ENCODE results near the gene SLC13A4. TPM values are rescaled to one million over a fixed set of nuclear protein-coding genes. Genes with fewer than 3 reads are reported as not detected.

SLC13A4 gene
- total RNA-seq, 2 experiments from 2014 or later = not detected

- DNase-seq (ENCODE audit: low spot score) = no peak
- H2AFZ ChIP-seq (ENCODE audit: low read length) = no peak overlapping the region
- no peak overlapping the region for H3K27ac ChIP-seq (ENCODE audit: low read depth, low read length, poor library complexity, severe bottlenecking)
- TF ChIP-seq EZH2phosphoT487 (IDR thresholded peaks at IDR 0.05; ENCODE audit: borderline replicate concordance, low read depth, low read length) (no peak), CTCF (conservative IDR thresholded peaks at IDR 0.05; ENCODE audit: low read length) (no peak)
- H4K20me1 ChIP-seq (ENCODE audit: insufficient read depth, low read length) = no peaks in the 10 kb centered on the region
- no peaks in the 10 kb centered on the region for H3K36me3 ChIP-seq (ENCODE audit: insufficient read depth, low read length)
- no peak overlapping the region for H3K4me2 ChIP-seq (ENCODE audit: low read length)
- no peaks in the 10 kb centered on the region for H3K9me2 ChIP-seq (ENCODE audit: insufficient read depth, low read length)
- H3K4me3 ChIP-seq (ENCODE audit: low read depth, low read length, poor library complexity, severe bottlenecking) = no peak overlapping the region
- H3K4me1 ChIP-seq (ENCODE audit: insufficient read depth, low read length, poor library complexity, severe bottlenecking) = no peaks in the 10 kb centered on the region
- no TSS peak for BruUV-seq (replicated peaks)
- POLR2A ChIA-PET = no interaction called here
- no peaks in the 10 kb centered on the region for H3K9me3 ChIP-seq (ENCODE audit: low read length)
- CTCF ChIA-PET (ENCODE audit: unreplicated experiment) = interaction anchor here (0.7 kb wide), 1 partner anchor 12 kb away, joined by 3 read pairs; no protein-coding TSS in a partner anchor
- no peaks in the 10 kb centered on the region for H3K79me2 ChIP-seq (ENCODE audit: insufficient read depth, low read depth, low read length)
- intact Hi-C loops (cut with micrococcal nuclease; ENCODE audit: unreplicated experiment) = no loop called here
Measured at GRCh38 chr7:135708041-135708440, 19.9 kb downstream of the SLC13A4 start.

- no peak for TF ChIP-seq CTCF (conservative IDR thresholded peaks at IDR 0.05; ENCODE audit: low read length)
- TF ChIP-seq EZH2phosphoT487 (IDR thresholded peaks at IDR 0.05; ENCODE audit: borderline replicate concordance, low read depth, low read length) = no peak
- Histone ChIP-seq H2AFZ (ENCODE audit: low read length) (no peak overlapping the region), H4K20me1 (ENCODE audit: insufficient read depth, low read length) (no peaks in the 10 kb centered on the region), H3K4me2 (ENCODE audit: low read length) (no peak overlapping the region), H3K4me1 (ENCODE audit: insufficient read depth, low read length, poor library complexity, severe bottlenecking) (no peaks in the 10 kb centered on the region), H3K9me2 (ENCODE audit: insufficient read depth, low read length) (no peaks in the 10 kb centered on the region), H3K27ac (ENCODE audit: low read depth, low read length, poor library complexity, severe bottlenecking) (no peak overlapping the region), H3K9me3 (ENCODE audit: low read length) (no peaks in the 10 kb centered on the region), H3K79me2 (ENCODE audit: insufficient read depth, low read depth, low read length) (no peaks in the 10 kb centered on the region), H3K36me3 (ENCODE audit: insufficient read depth, low read length) (no peaks in the 10 kb centered on the region), H3K4me3 (ENCODE audit: low read depth, low read length, poor library complexity, severe bottlenecking) (no peak overlapping the region)
- ChIA-PET CTCF (ENCODE audit: unreplicated experiment) (interaction anchor here (0.7 kb wide), 1 partner anchor 11 kb away, joined by 3 read pairs; no protein-coding TSS in a partner anchor), POLR2A (no interaction called here)
- no peak for DNase-seq (ENCODE audit: low spot score)
- intact Hi-C loops (cut with micrococcal nuclease; ENCODE audit: unreplicated experiment) = no loop called here
- no TSS peak for BruUV-seq (replicated peaks)
Measured at GRCh38 chr7:135707570-135707966, 20.4 kb downstream of the SLC13A4 start.

- ChIA-PET POLR2A (no interaction called here), CTCF (ENCODE audit: unreplicated experiment) (no interaction called here)
- Histone ChIP-seq H3K9me3 (ENCODE audit: low read length) (no peaks in the 10 kb centered on the region), H3K4me3 (ENCODE audit: low read depth, low read length, poor library complexity, severe bottlenecking) (no peak overlapping the region), H2AFZ (ENCODE audit: low read length) (no peak overlapping the region), H3K27ac (ENCODE audit: low read depth, low read length, poor library complexity, severe bottlenecking) (no peak overlapping the region), H4K20me1 (ENCODE audit: insufficient read depth, low read length) (no peaks in the 10 kb centered on the region), H3K4me2 (ENCODE audit: low read length) (no peak overlapping the region), H3K9me2 (ENCODE audit: insufficient read depth, low read length) (no peaks in the 10 kb centered on the region), H3K79me2 (ENCODE audit: insufficient read depth, low read depth, low read length) (no peaks in the 10 kb centered on the region), H3K4me1 (ENCODE audit: insufficient read depth, low read length, poor library complexity, severe bottlenecking) (no peaks in the 10 kb centered on the region), H3K36me3 (ENCODE audit: insufficient read depth, low read length) (no peaks in the 10 kb centered on the region)
- intact Hi-C loops (cut with micrococcal nuclease; ENCODE audit: unreplicated experiment) = no loop called here
- DNase-seq (ENCODE audit: low spot score) = no peak
- BruUV-seq (replicated peaks) = no TSS peak
- TF ChIP-seq EZH2phosphoT487 (IDR thresholded peaks at IDR 0.05; ENCODE audit: borderline replicate concordance, low read depth, low read length) (no peak), CTCF (conservative IDR thresholded peaks at IDR 0.05; ENCODE audit: low read length) (no peak)
Measured at GRCh38 chr7:135706858-135707569, 21.0 kb downstream of the SLC13A4 start.

All from OCI-LY7 (cell line).